NB4 (cell line): ENCODE measurements around the gene INTS11.
A peak's percentile ranks its signal among the peaks of the same experiment; 100 is the strongest.

ENCODE experiments used
- DNase-seq: peaks from one replicate; pipeline ENCODE4 v3.0.0; 2010; ENCODE audit warnings: low read depth
- H3K4me3 ChIP-seq: one replicate; pipeline ENCODE4 v1.5.1; 2011; ENCODE audit warnings: mild to moderate bottlenecking, low read depth, low read length, moderate library complexity
- MYC ChIP-seq: IDR thresholded peaks from 2 replicates; pipeline ENCODE4 v1.6.1; 2011; ENCODE audit warnings: low read depth, low read length
- POLR2A ChIP-seq: IDR thresholded peaks from 2 replicates; pipeline ENCODE4 v1.6.1; 2011; ENCODE audit warnings: mild to moderate bottlenecking; ENCODE audit not compliant: insufficient read length; ENCODE audit errors: extremely low read depth
- TF ChIP-seq, protein P1 (sequence below): IDR thresholded peaks from 2 replicates; pipeline ENCODE4 v1.6.1; 2011; ENCODE audit warnings: low read depth, low read length
- TF ChIP-seq, protein P2 (sequence below): IDR thresholded peaks from one replicate; pipeline ENCODE4 v1.5.1; 2012; ENCODE audit warnings: low read depth, low read length

INTS11 gene

DNA sequence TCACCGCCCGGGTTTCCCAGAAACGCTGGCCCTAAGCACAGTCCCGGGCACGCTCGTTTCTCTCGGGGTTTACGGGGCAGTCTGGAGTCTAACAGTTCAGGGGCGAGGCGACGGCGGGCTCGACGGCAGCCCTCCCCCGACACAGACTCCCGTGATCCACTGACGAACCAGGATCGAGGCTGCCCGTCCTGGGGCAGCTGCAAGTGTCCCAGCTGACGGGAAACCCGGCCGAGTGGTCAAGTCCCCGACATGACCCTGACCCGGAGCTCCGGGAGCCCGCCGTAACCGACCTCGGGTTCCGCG lies 51.3 kb downstream of the INTS11 start:
- peak overlapping the region; percentile 79 for H3K4me3 ChIP-seq
- TF ChIP-seq, protein P1, sequence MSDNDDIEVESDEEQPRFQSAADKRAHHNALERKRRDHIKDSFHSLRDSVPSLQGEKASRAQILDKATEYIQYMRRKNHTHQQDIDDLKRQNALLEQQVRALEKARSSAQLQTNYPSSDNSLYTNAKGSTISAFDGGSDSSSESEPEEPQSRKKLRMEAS, result no peak
- TF ChIP-seq MYC, result no peak
- TF ChIP-seq POLR2A, result no peak
- TF ChIP-seq, protein P2, sequence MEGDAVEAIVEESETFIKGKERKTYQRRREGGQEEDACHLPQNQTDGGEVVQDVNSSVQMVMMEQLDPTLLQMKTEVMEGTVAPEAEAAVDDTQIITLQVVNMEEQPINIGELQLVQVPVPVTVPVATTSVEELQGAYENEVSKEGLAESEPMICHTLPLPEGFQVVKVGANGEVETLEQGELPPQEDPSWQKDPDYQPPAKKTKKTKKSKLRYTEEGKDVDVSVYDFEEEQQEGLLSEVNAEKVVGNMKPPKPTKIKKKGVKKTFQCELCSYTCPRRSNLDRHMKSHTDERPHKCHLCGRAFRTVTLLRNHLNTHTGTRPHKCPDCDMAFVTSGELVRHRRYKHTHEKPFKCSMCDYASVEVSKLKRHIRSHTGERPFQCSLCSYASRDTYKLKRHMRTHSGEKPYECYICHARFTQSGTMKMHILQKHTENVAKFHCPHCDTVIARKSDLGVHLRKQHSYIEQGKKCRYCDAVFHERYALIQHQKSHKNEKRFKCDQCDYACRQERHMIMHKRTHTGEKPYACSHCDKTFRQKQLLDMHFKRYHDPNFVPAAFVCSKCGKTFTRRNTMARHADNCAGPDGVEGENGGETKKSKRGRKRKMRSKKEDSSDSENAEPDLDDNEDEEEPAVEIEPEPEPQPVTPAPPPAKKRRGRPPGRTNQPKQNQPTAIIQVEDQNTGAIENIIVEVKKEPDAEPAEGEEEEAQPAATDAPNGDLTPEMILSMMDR, result no peak
- no peak for DNase-seq

DNA sequence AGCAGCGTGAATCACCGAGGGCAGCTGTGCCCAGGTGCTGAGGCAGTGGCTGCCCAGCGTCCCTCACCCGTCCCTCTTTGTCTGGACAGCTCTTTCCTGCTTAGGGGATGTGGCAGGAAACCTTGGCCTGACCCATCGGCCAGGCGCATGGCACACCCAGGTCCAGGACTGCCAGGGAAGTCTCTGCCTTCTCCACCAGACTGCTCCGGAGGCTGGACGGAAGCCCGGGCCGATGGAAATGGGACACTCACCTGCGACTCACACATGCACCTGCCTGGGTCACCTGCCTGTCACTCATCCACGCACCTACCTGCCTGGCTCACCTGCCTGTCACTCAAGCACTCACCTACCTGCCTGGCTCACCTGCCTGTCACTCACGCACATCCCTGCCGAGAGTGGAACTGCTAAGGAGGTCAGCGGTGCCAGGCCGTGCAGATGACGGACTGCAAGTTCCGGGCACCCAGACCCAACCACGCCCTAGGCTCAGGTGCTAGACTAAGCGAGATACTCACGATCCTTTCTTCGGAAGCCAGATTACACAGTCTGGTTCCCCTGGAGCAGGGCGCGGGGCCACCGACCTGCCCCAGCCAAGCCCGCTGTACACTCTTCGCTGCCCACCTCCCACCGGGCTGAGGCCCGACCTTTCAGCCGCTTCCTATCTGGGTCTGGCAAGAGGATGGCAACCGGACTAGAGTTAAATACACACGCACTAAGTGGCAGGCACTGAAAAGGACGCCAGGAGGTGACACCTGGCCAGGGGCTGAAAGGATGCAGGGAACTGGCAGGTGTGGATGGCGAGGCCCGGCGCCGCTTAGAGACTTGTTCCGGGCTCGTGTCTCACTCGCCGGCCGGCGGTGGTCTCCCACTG lies 51.9 kb downstream of the INTS11 start:
- no peak for DNase-seq
- peak overlapping the region; percentile 79 for H3K4me3 ChIP-seq
- TF ChIP-seq POLR2A, result no peak
- TF ChIP-seq, protein P1, result no peak
- TF ChIP-seq, protein P2, result no peak
- no peak for TF ChIP-seq MYC

DNA sequence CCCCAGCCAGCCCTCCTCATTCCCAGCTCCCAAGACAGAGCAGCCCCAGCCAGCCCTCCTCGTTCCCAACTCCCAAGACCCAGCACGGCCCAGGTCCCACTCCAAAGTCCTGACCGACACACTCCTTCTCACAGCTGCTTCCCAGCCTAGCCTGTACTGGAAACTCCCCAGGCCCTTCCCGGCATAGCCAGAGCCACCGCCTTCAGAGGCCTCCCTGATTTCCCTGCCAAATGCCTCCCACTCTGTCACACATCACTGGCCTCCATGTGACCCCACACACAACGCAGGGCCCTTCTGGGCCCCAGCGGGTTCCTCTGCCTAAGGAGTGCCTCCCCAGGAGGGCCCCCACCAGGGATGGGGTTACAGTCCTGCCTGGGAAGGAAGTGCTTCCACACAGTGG lies 53.6 kb downstream of the INTS11 start:
- DNase-seq, result no peak

DNA sequence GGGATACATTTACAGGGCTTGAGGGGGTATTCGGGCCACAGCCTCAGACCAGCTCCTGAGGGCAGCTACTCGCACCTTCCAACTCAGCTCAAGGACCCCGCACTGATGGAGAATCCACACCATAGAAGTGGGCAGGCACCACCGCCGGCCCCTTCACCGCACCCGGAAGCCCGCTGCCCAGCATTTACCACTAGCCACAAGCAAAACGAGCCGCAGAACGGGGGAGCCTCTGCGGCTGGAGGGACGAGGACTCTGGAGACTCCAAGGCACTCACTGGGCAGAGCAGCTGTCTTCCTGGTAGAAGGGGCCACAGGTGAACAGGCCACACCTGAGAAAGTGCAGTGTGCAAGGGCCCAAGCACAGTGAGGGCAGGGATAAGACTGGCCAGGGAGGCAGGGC lies 56.2 kb downstream of the INTS11 start:
- TF ChIP-seq, protein P2, result no peak
- TF ChIP-seq POLR2A (no peak), MYC (no peak)
- TF ChIP-seq, protein P1, result no peak
- DNase-seq, result no peak
- H3K4me3 ChIP-seq, result no peak overlapping the region

More for the DNA sequence above, 53.6 kb downstream of the INTS11 start:
- no peak overlapping the region for H3K4me3 ChIP-seq
- TF ChIP-seq POLR2A (no peak), MYC (no peak)
- TF ChIP-seq, protein P2, result no peak
- TF ChIP-seq, protein P1, result no peak

DNA sequence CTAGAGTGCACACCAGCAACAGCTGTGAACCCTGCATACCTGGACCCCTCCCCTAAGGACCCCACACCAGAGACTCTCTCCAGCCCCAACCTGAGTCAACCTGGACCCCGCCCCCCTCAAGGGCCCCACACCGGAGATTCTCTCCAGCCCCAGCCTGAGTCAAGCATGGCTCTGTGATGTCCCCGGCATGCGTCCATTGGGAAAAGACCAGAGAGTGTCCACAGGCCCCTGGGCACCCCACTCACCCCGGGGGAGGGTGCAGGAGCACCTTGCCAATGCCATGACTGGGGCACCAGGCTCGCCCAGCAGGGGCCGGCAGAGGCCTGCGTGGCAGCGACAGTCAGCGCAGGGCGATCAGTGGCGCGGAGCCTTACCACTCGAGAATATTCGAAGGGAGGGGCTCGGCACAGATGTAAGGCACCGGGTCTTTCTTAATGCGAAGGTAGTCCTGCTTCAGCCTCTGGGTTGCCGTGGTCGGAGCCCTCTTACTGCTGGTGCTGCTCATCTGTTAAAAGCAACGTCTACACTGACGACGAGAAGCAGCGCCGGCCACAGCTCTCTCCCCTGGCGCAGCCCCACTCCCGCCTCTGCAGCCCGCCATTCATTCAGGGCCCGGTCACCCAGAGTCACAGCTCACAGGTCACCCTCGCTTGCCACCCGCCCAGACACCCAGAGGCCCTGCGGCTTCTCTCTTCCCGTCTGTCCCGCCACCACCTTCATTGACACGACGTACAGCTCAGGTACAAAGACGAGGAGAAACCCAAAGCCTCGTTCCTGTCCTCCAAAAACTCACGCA lies 56.8 kb downstream of the INTS11 start:
- no peak for TF ChIP-seq MYC
- TF ChIP-seq, protein P2, result no peak
- TF ChIP-seq, protein P1, result no peak
- TF ChIP-seq POLR2A, result no peak
- H3K4me3 ChIP-seq, result no peak overlapping the region
- DNase-seq, result no peak
